IPS-18c (cell line): ENCODE measurements around the gene HJURP.

Experiments
- H3K4me3 ChIP-seq: 2 replicates; pipeline ENCODE4 v1.7.0; 2013; ENCODE audit warnings: low read depth, mild to moderate bottlenecking, low read length, moderate library complexity; ENCODE audit not compliant: insufficient read depth
- H3K9me3 ChIP-seq: one replicate; pipeline ENCODE4 v1.6.1; 2013; ENCODE audit warnings: mild to moderate bottlenecking, low read length, moderate library complexity; ENCODE audit not compliant: control insufficient read depth, insufficient read depth

The HJURP gene

GRCh38 chr2:233791151-233791882 is 63.0 kb downstream of the HJURP start:
- H3K4me3 ChIP-seq = no peak overlapping the region
- H3K9me3 ChIP-seq = peaks cover 2% of the 10 kb centered on the region

- peaks cover 5% of the 10 kb centered on the region for H3K9me3 ChIP-seq
Measured at GRCh38 chr2:233789554-233789953, 64.8 kb downstream of the HJURP start.

More at GRCh38 chr2:233789554-233789953, 64.8 kb downstream of the HJURP start:
- H3K4me3 ChIP-seq = no peak overlapping the region
